ENCODE measurements around the gene GPATCH8.
A peak's percentile ranks its signal among the peaks of the same experiment; 100 is the strongest.
"Not testable (repeated sequence)": the region's sequence is repeated elsewhere in the genome, so short reads cannot be mapped to it uniquely, and the experiment has no call there.

Gene GPATCH8

DNA sequence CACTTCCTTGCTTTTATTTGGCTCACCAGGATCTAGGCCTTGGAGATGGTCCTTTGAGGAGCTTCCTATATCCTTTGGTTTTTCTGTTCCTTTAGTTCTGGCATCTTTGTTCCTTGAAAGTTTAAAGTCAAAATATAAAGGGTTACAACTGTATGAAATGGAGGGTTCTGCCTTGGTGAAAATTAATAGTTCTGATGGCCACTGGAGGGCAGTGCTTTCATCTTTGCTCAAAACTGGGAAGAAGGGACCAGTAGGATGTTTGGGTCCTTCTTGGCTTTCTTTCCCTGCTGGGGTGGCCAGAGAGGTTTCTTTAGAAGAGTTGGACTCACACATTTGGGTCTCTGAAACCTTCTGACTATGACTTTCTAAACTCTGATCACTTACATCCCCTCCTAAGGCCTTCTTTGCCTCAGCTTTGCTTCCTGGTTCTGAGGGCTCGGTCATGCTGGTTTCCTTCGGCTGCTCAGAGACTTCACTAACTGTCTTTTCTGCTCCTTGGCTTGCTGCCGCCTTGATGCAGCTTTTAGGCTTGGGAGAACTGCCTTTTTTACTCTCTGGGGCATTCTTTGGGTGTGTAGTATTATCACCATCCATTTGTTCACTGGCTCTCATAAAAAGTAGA is 102.9 kb downstream of the GPATCH8 start:
- H3K27ac Mint-ChIP-seq = no peak overlapping the region
- H3K27me3 Mint-ChIP-seq = no peaks in the 10 kb centered on the region
- no peaks in the 10 kb centered on the region for H3K9me3 Mint-ChIP-seq
- H3K36me3 Mint-ChIP-seq (ENCODE audit: low read depth) = peaks cover 62% of the 10 kb centered on the region
- no peak overlapping the region for H3K4me3 Mint-ChIP-seq
- peaks cover 11% of the 10 kb centered on the region for H3K4me1 Mint-ChIP-seq (ENCODE audit: low read depth)

DNA sequence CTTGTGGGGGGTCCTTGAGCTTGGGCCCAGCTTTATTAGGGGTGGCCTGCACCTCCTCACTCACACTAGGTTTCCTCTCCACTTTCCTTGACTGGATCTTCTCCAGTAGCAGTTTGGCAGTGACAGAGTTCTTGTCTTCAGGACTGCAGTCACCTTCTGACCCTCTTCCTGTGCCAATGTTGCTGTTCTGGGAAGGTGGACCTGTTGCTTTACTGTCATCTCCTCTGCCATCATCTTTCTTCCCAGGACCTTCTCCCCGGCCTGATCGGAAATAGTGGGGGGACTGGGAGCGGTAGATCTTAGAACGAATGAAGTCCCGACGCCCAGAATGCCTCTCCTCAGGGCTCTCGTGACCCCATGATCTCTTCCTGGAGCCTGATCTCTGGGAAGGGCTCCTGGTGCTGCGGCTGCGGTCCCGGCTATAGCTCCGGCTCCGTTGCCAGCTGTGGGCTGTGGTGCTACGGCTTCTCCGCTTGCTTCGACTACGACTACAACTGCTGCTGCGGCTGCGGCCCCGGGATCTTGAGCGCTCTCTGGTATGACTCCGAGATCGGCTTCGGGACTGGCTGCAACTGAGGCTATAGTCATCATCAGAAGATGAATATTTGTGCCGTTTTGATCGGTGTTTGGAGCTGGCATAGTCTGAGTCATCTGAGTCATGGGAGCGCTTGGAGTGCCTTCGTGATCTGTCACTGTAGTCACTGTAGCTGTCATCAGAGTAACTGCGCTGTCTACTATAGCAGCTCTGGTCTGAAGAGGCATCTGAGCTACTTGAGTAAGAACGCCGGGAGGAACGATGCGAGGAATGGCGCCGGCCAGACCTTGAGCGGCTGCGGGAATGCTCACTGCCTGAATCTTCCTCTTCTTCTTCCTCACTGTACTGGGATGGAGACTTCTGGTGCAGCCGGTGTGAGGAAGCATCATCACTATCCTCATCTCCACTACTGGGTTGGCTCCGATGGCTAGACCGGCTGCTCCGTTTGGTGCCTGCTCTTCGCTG is 104.2 kb downstream of the GPATCH8 start:
- Mint-ChIP-seq H3K36me3 (ENCODE audit: low read depth) (peaks cover 58% of the 10 kb centered on the region), H3K27ac (no peak overlapping the region)

DNA sequence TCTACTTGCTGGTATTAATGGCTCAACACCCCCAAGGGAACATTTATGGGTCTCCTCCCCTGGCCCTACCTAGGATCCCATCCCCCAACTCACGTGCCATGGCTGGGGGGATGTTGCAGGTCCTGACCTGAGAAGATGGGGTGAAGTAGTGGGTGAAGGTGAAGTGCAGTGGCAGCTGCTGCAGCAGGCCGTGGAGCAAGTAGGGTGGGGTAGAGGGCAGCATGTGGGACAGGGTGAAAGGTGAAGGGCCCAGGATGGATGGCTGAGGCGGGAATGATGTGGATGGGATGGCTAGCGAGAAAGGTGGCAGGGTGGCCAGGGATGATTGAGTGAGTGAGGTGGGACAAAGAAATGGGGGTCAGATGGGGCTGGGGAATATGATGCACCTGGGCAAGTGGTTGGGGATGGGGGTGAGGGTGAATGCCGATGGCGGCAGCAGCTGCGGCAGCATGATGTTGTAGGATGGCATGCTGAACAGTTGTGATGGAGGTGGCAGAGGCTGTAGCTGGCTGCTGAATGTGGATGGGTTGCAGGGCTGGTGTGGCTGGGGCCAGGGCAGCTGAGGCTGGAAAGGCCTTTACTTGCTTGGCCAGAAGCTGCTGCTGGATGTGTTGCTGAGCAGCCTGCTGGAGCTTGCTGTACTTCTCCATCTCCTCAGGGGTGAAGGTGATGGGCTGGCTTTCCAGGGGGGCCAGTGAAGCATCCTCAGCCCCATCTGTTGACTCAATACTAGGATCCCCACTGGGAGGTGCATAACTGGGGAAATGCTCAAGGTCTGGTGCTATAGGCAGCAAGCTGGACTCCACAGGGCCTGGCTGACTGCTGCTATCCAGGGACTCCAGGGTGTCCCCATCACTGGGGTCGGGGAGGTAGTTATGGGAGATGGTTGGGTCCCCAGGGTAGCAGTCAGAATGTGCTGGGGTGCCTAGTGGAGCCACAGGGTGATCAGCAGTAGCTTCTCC is 105.4 kb downstream of the GPATCH8 start:
- H3K4me1 Mint-ChIP-seq (ENCODE audit: low read depth) = peaks cover 19% of the 10 kb centered on the region
- no peak overlapping the region for H3K4me3 Mint-ChIP-seq
- no peaks in the 10 kb centered on the region for H3K27me3 Mint-ChIP-seq
- no peak overlapping the region for H3K27ac Mint-ChIP-seq
- H3K9me3 Mint-ChIP-seq = no peaks in the 10 kb centered on the region
- peaks cover 57% of the 10 kb centered on the region for H3K36me3 Mint-ChIP-seq (ENCODE audit: low read depth)

More for the DNA sequence above, 104.2 kb downstream of the GPATCH8 start:
- no peak overlapping the region for H3K4me3 Mint-ChIP-seq
- H3K9me3 Mint-ChIP-seq = no peaks in the 10 kb centered on the region
- no peaks in the 10 kb centered on the region for H3K27me3 Mint-ChIP-seq
- H3K4me1 Mint-ChIP-seq (ENCODE audit: low read depth) = peaks cover 17% of the 10 kb centered on the region

DNA sequence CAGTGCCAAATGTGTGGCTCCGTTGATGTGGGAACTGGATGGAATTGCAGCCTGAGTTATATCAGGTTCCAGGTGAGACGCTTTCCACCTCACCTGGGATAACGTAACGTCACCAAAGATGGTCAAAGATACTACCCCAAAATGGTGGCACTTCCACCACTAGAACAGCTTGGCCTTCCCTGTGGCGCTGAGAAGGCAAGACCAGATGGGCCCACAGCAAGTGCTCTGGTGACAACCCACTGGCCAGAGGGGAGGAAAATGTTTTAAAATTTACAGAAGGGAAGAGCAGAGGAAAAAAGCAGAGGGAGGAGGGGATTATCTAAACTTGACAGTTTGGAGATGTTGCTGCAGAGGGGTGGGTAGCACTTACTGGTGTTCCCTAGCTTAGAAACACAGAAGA is 106.3 kb downstream of the GPATCH8 start:
- H3K36me3 Mint-ChIP-seq (ENCODE audit: low read depth) = peaks cover 51% of the 10 kb centered on the region
- H3K27ac Mint-ChIP-seq = no peak overlapping the region
- no peak overlapping the region for H3K4me3 Mint-ChIP-seq
- H3K9me3 Mint-ChIP-seq = no peaks in the 10 kb centered on the region
- H3K4me1 Mint-ChIP-seq (ENCODE audit: low read depth) = peaks cover 13% of the 10 kb centered on the region
- H3K27me3 Mint-ChIP-seq = no peaks in the 10 kb centered on the region

DNA sequence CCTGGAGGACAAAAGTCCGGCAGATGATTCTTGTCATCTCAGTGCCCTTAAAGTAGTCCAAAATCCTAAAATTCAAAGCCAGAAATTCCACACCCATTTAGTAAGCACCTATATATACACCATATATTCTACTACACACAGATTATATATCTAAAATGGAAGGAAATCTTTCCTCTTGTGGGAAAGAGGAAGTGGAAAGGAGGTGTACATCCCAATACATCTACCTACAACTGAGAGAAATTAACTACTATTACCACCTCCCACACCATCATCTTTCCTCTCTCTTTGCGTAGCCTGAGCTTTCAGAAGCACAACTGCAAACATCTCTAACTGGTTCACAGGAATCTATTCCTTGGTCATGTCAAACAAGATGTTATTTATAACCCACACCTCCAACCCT is 108.4 kb downstream of the GPATCH8 start:
- H3K4me1 Mint-ChIP-seq (ENCODE audit: low read depth) = peaks cover 15% of the 10 kb centered on the region
- H3K9me3 Mint-ChIP-seq = no peaks in the 10 kb centered on the region
- no peaks in the 10 kb centered on the region for H3K27me3 Mint-ChIP-seq
- no peak overlapping the region for H3K4me3 Mint-ChIP-seq
- peaks cover 34% of the 10 kb centered on the region for H3K36me3 Mint-ChIP-seq (ENCODE audit: low read depth)
- no peak overlapping the region for H3K27ac Mint-ChIP-seq

DNA sequence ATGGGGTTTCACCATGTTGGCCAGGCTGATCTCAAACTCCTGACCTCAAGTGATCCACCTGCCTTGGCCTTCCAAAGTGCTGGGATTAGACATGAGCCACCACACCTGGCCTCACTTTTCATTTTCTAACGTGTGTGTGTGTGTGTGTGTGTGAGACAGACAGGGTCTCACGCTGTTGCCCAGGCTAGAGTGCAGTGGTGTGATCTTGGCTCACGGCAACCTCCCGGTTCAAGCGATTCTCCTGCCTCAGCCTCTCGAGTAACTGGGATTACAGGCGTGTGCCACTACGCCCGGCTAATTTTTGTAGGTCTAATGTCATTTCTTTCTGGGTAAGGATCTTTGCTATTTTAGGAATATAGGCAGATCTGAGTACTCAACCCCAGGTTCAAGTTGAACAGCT is 109.1 kb downstream of the GPATCH8 start:
- H3K27me3 Mint-ChIP-seq, H3K9me3 Mint-ChIP-seq, H3K4me3 Mint-ChIP-seq, H3K27ac Mint-ChIP-seq: not testable (repeated sequence)
- H3K36me3 Mint-ChIP-seq (ENCODE audit: low read depth) = peaks cover 28% of the 10 kb centered on the region
- peaks cover 20% of the 10 kb centered on the region for H3K4me1 Mint-ChIP-seq (ENCODE audit: low read depth)

DNA sequence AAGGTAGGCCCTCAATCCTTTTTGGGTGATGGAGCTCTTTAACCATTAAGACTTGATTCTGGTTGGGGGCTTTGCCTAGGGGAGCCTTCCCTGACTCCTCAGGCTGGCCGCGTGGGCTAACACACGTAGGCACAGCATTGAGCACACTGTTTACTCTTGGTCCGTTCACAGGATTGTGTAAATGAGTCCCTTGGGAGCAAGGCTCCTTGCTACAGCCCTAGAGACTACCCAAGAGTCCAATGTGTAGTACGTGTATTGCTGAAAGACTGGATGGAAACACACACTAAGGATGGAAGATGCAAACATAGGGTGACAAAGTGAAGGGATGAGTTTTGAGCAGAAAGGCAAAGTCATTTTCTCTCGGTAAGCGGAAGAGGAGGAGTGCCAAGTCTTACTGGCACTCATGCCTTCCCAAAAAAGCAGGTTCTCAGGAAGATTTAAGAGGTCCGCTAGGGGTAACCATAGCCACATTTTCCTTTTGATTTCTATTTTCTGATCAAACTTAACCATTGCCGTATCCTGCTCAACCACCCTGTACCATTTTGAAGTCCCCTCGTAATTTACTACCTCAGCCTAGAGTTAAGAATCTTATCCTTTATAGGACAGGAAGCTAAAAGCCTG is 112.8 kb downstream of the GPATCH8 start:
- H3K9me3 Mint-ChIP-seq = no peaks in the 10 kb centered on the region
- H3K36me3 Mint-ChIP-seq (ENCODE audit: low read depth) = no peaks in the 10 kb centered on the region
- peaks cover 31% of the 10 kb centered on the region for H3K4me1 Mint-ChIP-seq (ENCODE audit: low read depth)
- H3K27ac Mint-ChIP-seq = no peak overlapping the region
- H3K4me3 Mint-ChIP-seq = no peak overlapping the region
- peaks cover 11% of the 10 kb centered on the region for H3K27me3 Mint-ChIP-seq

DNA sequence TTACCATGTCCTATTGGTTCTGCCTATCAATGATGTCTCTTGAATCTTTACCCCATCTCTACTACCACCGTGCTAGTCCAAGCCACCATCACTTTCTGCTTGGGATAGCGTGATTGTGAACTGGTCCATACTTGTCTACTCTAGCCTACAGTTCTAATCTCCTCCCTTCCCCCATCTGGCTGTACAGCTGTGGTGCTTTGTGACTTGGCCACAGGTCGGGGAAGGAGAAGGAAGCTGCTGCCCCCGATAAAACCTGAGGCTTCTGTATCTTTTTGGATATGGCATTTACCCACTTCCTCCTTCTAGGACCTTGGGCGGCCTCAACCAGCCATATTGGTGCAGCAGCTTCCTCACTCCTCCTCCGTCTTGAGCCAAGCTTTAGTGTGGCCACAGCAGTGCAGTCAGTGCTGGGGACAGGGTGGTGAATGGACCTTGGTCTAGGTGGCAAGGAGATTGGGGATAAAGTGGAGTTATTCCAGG is 113.4 kb downstream of the GPATCH8 start:
- no peaks in the 10 kb centered on the region for H3K36me3 Mint-ChIP-seq (ENCODE audit: low read depth)
- no peaks in the 10 kb centered on the region for H3K9me3 Mint-ChIP-seq
- peaks cover 11% of the 10 kb centered on the region for H3K27me3 Mint-ChIP-seq
- H3K4me1 Mint-ChIP-seq (ENCODE audit: low read depth) = peaks cover 31% of the 10 kb centered on the region
- H3K27ac Mint-ChIP-seq = peak overlapping the region; percentile 34
- H3K4me3 Mint-ChIP-seq = no peak overlapping the region

DNA sequence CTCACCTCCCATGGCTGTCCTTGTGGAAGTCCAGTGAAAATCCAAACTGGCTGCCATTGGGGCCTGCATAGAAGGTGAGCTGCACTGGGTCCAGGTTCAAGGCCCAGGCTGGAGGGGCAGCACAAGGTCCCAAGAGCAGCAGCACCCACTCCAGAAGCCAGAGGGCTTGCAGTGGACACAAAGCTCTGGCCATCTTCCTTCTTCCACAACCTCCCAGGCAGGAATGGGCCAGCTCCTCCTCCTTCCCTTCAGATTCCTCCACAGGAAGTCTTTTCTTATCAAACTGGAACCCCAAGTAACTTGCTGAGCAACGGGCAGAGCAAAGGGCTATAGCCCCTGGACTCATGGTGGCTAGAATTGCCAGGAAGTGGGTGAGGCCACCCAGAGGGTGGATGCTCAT is 113.9 kb downstream of the GPATCH8 start, which contains the start of gene ITGA2B:
Gene ITGA2B, minus strand, starts transcription at position 369 of the 400 bp plus-strand sequence. Its CDS starts 176 bp downstream, at position 193.
- Mint-ChIP-seq H3K27ac (peak within 1 kb of the TSS; percentile 34), H3K27me3 (peaks cover 14% of the 10 kb centered on the region), H3K4me3 (peak within 1 kb of the TSS; percentile 32), H3K36me3 (ENCODE audit: low read depth) (no peaks in the 10 kb centered on the region), H3K9me3 (no peaks in the 10 kb centered on the region), H3K4me1 (ENCODE audit: low read depth) (peaks cover 28% of the 10 kb centered on the region)

DNA sequence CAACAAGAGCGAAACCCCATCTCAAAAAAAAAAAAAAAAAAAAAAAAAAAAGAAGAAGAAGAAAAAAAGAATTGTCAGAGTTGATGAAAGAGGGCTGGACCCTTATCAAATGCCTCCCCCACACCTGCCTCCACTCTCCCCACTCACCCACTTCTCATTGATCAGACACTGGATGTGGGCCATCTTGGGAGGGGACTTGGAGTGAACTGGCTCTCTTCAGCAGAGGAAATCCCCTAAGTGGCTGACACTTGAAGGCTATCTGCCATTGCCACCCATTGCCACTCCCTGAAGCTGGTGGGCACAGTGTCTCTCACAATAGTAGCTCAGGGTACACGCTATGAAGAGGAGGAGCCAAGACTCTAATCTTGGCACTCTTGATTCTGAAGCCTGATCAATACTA is 115.4 kb downstream of the GPATCH8 start:
- Mint-ChIP-seq H3K4me3 (no peak overlapping the region), H3K27ac (no peak overlapping the region), H3K9me3 (no peaks in the 10 kb centered on the region), H3K36me3 (ENCODE audit: low read depth) (no peaks in the 10 kb centered on the region), H3K27me3 (peaks cover 20% of the 10 kb centered on the region), H3K4me1 (ENCODE audit: low read depth) (peaks cover 18% of the 10 kb centered on the region)

DNA sequence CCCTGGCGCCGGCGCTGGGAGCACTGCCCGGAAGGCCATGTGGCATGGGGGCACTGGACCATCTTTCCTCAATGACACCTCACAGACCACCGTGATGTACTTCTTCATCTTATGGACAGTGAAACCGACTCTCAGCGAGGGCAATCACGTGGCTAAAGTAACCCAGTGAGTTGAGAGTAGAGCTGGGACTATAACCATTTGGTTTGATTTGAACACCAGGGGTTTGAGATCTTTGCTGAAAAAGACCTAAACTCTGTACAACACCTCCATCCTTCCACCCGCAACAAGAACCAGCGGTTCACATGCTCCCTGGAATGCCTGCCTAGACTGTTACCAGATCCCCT is 117.1 kb downstream of the GPATCH8 start:
- H3K27ac Mint-ChIP-seq = no peak overlapping the region
- no peaks in the 10 kb centered on the region for H3K9me3 Mint-ChIP-seq
- peak overlapping the region; percentile 72 for H3K4me3 Mint-ChIP-seq
- peaks cover 18% of the 10 kb centered on the region for H3K4me1 Mint-ChIP-seq (ENCODE audit: low read depth)
- no peaks in the 10 kb centered on the region for H3K36me3 Mint-ChIP-seq (ENCODE audit: low read depth)
- H3K27me3 Mint-ChIP-seq = peaks cover 29% of the 10 kb centered on the region

DNA sequence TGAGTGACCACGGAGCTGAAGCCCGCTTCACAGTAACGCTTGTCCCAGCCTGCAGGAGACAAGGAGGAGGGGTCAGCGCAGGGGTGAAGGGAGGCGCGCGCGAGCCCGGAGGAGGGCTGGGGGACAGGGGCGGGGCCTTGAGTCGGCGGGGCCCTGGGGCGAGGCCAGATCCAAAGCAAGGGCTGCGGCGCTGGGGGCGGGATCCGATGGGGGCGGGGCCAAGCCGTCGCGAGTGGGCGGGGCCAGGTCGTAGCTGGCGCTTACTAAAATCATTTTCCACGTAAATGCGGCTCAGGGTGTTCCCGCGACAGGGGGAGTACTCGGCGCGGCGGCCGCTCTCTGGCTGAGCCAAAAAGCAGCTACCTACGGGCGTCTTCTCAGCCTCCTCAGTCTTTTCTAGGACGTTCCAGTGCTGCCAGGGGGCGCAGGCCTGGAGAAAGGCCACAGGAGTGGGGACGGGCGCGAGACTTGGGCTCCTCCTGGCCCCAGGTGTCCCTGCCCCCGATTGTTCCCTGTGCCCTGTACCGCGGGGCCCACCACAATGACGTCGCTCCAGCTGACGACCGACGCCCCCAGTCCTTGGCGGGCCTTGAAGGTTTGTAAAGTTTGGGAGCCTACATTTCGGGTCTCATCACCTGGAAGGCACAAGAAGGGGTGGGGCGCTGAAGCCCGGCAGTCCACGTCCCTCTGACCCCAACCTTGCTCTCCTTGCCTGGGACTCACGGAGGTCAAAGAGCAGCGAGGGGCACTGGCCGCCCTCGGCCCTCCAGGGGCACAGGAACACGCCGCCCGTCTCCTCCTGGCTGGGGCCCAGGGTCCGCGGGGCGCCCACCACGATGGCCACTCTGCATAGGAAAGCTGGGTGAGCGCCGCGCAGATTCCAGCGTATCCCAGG is 117.7 kb downstream of the GPATCH8 start:
- Mint-ChIP-seq H3K4me3 (peak overlapping the region; percentile 72), H3K9me3 (no peaks in the 10 kb centered on the region), H3K4me1 (ENCODE audit: low read depth) (peaks cover 18% of the 10 kb centered on the region), H3K36me3 (ENCODE audit: low read depth) (no peaks in the 10 kb centered on the region), H3K27ac (no peak overlapping the region), H3K27me3 (peaks cover 29% of the 10 kb centered on the region)

DNA sequence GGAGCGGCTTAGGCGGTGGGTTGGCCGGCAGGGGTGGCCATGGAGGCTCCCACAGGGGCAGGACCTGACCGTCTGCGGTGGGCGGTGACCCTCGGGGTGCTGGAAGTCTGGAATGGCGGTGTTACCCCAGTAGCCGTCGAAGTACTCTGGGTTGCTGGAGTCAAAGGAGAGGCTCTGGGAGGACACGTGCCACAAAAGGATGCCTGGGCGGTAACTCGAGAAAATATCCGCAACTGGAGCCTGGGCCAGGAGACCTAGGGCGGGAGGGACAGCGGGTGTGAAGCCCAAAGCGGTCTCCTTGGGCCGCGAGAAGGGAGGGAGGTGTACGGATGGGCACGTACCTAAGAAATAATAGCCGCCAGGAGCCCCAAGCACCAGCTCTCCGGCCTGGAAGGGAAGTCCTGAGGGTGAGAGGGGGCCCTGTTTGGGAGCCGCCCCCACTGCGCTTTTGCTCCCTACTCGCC is 118.4 kb downstream of the GPATCH8 start:
- H3K4me3 Mint-ChIP-seq = peak overlapping the region; percentile 65
- no peaks in the 10 kb centered on the region for H3K36me3 Mint-ChIP-seq (ENCODE audit: low read depth)
- H3K4me1 Mint-ChIP-seq (ENCODE audit: low read depth) = peaks cover 16% of the 10 kb centered on the region
- H3K27me3 Mint-ChIP-seq = peaks cover 29% of the 10 kb centered on the region
- no peak overlapping the region for H3K27ac Mint-ChIP-seq
- H3K9me3 Mint-ChIP-seq = no peaks in the 10 kb centered on the region

Data from stimulated activated naive CD8-positive, alpha-beta T cell treated with anti-CD3 and anti-CD28 coated beads, Interleukin-15, Interleukin-2, amounts not matched to agents 100 ng/mL and 50 ng/mL, for 24 hours (primary cell).